Activated naive CD4-positive, alpha-beta T cell treated with anti-CD3 and anti-CD28 coated beads, Interleukin-2, amount 50 U/mL, for 72 hours (primary cell): ENCODE measurements around the gene KCNQ4. TPM values are rescaled to one million over a fixed set of nuclear protein-coding genes. Genes with fewer than 3 reads are reported as not detected.
A peak's percentile ranks its signal among the peaks of the same experiment; 100 is the strongest.

Experiments
- ATAC-seq, 2 donors: fragments of 150-1000 bp; cut with Tn5 transposase; 2 replicates each; pipeline ENCODE4 v1.10.0; 2021; ENCODE audit warnings: mild to moderate bottlenecking in 2 of 2, moderate library complexity in 2 of 2
- DNase-seq, 2 donors: peaks; one replicate each; pipeline ENCODE4 v3.0.0; 2021 to 2022; ENCODE audit warnings: low spot score in 2 of 2
- H3K27ac Mint-ChIP-seq, 2 donors: one replicate each; pipeline ENCODE4 v1.8.0; 2022; ENCODE audit warnings: mild to moderate bottlenecking in 2 of 2, mixed read lengths in 2 of 2
- H3K36me3 Mint-ChIP-seq, 2 donors: one replicate each; pipeline ENCODE4 v1.8.0; 2022; ENCODE audit warnings: mixed read lengths in 2 of 2
- H3K9me3 Mint-ChIP-seq, 2 donors: one replicate each; pipeline ENCODE4 v1.8.0; 2022; ENCODE audit warnings: mixed read lengths in 2 of 2
- total RNA-seq, 2 donors: library from RNA; stranded (reverse); gene quantifications; one replicate each; pipeline ENCODE4 v1.2.3, GENCODE V29; 2022

The KCNQ4 gene
- total RNA-seq, 2 donors from 2014 or later = 0.73 to 1.5 TPM

DNA sequence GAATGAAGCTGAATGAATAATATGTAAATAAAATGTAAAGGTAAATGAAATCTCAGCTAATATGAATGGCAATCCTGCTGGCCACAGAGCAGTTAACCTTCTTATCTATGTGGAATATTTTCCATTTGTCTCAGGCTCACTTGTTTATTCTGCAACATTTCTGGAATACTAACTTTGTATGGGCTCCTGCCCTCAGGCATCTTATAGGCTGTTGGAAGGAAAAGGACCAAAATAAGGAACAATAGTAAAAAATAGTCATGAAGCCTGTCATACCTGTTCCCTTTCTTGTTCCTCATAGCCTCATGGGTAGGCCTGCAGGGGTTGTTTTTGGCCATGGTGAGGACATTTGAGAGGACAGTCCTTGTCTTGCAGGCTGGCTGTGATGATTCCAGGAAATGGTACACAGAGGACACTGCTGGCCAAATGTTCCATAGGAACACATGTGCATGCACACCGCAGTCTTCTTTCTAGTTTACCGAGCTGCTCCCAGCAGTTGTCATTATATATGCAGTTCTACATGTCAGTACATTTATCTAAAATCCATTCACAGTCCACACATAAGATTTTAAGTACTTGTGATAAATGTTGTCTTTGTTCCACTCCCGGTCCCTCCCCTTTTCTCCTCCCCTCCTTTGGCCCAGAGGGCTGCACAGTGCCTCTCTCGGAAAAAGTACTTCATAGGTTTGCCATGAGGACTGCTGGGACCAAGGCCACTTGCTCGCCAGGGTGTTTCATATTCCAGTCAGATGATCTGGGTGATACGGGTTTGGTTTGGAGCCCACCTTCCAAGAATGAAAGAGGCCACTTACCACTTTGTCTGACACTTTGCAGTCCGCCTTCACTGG lies 15.2 kb upstream of the KCNQ4 start:
- Mint-ChIP-seq H3K9me3 (no peaks in the 10 kb centered on the region), H3K27ac (peak overlapping the region; percentile 48 to 50), H3K36me3 (peaks cover 14 to 20% of the 10 kb centered on the region in 2 donors)
- DNase-seq (no peak), ATAC-seq (no peak)

DNA sequence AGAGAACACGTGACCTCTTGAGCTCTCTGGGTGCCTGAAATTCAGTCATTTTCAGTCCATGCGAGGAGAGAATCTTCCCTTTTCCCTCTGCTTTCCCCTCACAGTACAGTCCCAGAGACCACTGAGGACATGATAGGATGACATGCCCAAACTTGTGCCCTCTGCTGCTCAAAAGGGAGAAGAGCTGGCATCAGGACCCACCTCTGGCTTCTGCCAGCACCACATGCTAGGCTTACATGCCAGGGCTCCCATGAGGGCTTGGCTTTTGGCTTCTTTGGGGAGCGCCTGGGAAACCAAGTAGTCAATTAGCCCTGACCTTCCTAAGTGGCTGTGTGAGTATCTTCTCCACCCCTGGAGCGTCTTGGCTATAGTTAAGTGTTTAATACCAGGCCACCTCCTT lies 13.8 kb upstream of the KCNQ4 start:
- H3K27ac Mint-ChIP-seq = peak overlapping the region; percentile 44 to 83
- peaks cover 13 to 14% of the 10 kb centered on the region in 2 donors for H3K36me3 Mint-ChIP-seq
- no peak for DNase-seq
- no peaks in the 10 kb centered on the region for H3K9me3 Mint-ChIP-seq
- no peak for ATAC-seq

DNA sequence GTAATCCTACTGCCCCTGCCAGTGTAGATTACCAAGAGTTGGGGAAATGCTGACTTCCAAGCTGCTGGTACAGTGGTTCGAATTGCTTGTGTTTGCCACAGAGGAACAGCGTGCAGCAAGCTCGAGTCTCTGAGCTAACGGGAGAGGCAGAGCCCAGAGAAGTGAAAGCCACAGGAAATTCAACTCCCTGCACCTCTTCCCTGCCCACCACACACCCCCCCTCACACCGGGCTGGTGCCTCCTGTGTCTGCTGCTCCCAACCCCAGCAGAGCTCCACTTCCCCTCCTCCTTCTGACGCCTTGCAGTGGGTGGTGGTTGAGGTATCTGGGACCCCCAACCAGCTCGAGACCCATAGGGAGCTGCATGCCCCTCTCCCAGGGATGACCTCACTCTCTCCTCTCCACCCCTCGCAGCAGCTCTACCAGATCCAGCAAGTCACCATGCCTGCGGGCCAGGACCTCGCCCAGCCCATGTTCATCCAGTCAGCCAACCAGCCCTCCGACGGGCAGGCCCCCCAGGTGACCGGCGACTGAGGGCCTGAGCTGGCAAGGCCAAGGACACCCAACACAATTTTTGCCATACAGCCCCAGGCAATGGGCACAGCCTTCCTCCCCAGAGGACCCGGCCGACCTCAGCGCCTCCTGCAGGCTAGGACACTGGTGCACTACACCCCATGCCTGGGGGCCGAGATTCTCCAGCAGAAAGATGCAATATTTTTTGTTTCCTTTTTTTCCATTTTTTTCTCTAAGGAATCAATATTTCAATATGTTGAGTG lies 13.1 kb upstream of the KCNQ4 start:
- H3K36me3 Mint-ChIP-seq = peaks cover 9 to 14% of the 10 kb centered on the region in 2 donors
- DNase-seq = no peak
- no peaks in the 10 kb centered on the region for H3K9me3 Mint-ChIP-seq
- H3K27ac Mint-ChIP-seq = peak overlapping the region; percentile 72 to 83
- no peak for ATAC-seq

DNA sequence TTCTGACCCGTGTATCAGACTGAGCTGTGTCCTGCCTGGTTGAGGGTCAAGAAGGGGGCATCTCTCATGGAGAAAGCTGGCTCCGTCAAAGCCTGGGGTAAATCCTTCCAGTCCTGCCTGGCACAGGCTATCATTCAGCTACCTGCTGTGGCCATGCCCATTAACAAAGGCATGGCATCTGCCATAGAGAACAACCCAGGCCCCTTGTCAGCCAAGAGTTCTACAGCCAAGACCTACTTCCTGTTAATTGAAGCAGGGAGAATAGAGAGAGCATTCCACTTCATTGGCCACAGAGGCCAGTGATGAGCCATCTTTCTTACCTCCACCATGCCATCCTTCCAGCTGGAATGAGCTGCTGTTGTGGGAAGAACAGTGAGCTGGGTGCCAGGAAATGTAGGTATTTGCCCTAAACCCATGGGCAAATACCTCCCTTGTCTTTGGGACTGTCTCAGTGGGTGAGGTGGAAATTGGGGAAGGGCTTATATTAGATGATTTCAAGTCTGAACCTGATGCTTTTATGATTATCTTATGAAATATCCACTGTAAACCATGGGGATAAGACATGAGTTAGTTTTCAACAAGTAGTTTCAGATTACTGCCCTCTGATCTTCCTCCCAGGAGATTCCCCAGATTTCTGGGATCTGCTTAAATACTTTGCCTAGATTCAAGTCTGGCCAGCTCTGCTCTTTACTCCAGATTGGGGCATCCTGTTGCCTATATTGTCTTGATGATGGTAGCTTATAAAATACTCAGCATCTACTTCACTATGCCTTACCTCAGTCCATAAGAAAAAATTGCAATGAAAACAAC lies 11.2 kb upstream of the KCNQ4 start:
- peaks cover 7 to 20% of the 10 kb centered on the region in 2 donors for H3K36me3 Mint-ChIP-seq
- H3K27ac Mint-ChIP-seq = peak overlapping the region; percentile 22 to 83
- no peak for DNase-seq
- H3K9me3 Mint-ChIP-seq = peaks cover 0 to 9% of the 10 kb centered on the region in 2 donors
- no peak for ATAC-seq

DNA sequence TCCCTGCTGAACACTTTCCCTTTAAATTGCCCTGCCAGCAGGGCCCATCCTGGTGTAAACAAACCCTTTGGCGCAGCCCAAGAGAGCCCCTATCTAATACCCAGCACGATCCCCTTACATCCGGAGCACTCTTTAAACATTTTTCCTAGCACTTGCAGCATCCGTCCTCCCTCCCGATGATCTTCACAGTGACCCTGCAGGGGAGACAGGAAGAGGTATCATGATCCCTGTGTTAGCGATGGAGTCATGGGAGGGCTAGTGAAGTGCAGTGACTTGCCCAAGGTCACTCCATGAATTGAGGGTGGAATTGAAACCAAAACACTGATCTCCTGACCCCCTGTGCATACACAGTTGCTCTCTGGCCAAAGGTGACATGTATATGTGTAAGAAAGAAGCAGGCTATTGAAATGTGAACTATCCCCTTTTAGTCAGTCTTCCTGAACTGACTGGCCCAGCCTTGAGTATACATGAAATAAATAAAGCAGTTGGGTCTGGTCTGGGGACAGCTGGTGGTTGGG lies 9.8 kb upstream of the KCNQ4 start:
- DNase-seq = no peak
- H3K27ac Mint-ChIP-seq = no peak overlapping the region
- peaks cover 0 to 11% of the 10 kb centered on the region in 2 donors for H3K9me3 Mint-ChIP-seq
- peak; percentile 41 to 48 for ATAC-seq
- peaks cover 7 to 18% of the 10 kb centered on the region in 2 donors for H3K36me3 Mint-ChIP-seq

DNA sequence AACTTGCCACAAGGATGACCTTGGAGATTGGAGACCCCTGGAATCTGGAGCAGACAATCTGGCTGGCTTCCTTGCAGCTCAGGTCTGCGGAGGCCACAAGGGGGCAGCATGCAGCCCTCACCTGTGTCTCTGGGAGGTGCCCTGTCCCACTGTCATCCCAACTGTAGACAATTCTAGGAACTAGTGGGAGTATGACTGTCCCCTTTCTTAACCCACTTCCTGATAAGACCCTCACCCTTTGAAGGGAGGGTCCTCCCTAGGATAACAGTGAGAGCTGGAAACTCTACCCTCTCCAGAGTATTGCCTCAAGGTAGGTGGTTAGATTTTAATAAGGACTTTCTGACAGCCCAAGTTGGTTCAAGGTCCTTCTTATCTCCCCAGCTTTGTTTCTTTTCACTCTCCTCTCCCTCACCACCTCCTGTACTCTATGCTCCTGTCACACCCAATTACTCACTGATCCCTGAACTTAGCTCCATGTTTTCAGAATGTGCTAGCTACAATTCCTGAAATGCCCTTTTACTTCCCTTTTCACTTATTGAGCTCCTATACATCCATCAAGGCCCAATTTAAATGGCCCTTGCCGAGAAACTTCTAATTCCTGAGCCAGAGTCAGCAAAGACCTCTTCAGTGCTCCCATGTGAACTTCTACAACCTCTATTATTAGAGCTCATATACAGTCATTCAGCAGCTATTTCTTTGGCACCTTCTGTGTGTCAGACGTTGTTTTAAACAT lies 9.2 kb upstream of the KCNQ4 start:
- peak; percentile 77 to 80 for ATAC-seq

DNA sequence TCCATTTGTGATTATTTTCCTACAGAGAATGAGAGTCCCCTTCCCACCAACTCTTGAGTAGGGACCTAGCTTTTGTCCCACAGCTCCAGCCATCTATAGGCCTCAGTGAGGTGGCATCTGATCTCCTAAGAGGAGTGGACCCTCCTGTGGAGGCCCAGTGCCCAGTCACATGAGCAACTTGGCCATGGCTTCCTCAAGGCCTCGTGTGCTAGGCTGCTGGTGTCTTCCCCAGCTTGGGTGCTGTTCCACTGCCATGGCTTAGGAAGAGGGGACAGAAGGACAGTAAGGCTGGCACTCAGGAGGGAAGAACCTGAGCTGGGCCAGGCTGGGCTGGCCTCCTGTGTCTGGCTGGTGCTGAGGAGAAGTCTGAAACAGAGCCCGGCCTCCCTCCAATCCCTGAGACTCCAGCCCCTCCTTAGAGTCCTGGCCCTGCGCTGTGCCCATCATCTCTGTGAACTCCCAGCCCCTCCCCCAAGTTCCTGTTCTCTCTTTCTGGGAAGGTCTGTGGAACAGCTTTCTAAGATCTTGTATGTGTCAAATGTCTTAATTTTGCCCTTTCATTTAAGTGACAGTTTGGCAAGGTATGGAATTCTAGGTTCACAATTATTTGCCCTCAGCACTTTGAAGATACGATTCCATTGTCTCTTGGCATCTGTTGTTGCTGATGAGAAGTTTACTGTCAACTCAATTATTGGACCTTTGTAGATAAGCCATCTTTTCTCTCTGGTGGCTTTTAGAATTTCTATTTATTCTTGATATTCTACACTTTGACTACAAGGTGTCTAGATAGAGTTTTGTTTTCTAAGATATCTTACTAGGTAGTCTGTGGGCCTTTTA lies 7.1 kb upstream of the KCNQ4 start:
- peak overlapping the region in 1 of 2 donors; percentile 58 for H3K27ac Mint-ChIP-seq
- H3K9me3 Mint-ChIP-seq = peaks cover 0 to 11% of the 10 kb centered on the region in 2 donors
- DNase-seq = no peak
- no peak for ATAC-seq
- H3K36me3 Mint-ChIP-seq = peaks cover 7 to 17% of the 10 kb centered on the region in 2 donors

More for the DNA sequence above, 9.2 kb upstream of the KCNQ4 start:
- Mint-ChIP-seq H3K27ac (peak overlapping the region in 1 of 2 donors; percentile 53), H3K36me3 (peaks cover 7 to 17% of the 10 kb centered on the region in 2 donors), H3K9me3 (peaks cover 0 to 11% of the 10 kb centered on the region in 2 donors)
- DNase-seq = peak in 1 of 2 donors; percentile 66

DNA sequence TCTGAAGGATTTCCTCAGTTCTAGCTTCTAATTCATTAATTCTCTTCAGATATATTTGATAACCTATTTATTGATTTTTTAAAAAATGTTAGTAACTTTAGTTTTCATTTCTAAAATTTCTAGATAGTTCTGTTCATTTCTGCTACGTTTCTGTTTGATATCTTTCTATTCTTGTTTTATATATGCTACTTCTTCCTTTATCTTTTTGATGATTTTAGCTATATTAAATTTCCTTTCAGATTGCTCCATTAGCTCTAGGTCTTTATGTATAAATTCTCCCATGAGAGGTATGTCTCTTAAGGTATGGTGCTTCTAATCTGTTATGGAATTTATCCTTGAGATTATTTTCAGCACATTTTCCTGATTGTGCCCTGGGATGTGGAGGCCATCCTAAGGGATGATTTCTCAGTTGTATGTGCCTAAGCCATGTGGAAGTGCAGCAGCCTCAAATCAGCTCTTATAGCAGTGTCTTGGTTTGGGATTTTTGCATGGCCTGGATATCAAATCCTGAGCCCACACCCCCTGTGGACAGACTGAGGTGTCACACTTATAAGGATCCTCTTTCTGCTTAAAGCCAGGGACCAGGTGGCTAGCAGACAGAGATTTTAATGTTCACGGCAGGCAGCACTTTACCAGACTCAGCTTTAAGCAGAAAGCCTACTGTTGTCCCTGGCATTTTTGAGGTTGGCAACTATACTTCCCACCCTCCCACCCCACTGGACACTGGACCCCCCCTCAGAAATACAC lies 6.2 kb upstream of the KCNQ4 start:
- Mint-ChIP-seq H3K9me3 (peaks cover 0 to 11% of the 10 kb centered on the region in 2 donors), H3K27ac (no peak overlapping the region), H3K36me3 (peaks cover 7 to 17% of the 10 kb centered on the region in 2 donors)
- DNase-seq = no peak
- no peak for ATAC-seq

DNA sequence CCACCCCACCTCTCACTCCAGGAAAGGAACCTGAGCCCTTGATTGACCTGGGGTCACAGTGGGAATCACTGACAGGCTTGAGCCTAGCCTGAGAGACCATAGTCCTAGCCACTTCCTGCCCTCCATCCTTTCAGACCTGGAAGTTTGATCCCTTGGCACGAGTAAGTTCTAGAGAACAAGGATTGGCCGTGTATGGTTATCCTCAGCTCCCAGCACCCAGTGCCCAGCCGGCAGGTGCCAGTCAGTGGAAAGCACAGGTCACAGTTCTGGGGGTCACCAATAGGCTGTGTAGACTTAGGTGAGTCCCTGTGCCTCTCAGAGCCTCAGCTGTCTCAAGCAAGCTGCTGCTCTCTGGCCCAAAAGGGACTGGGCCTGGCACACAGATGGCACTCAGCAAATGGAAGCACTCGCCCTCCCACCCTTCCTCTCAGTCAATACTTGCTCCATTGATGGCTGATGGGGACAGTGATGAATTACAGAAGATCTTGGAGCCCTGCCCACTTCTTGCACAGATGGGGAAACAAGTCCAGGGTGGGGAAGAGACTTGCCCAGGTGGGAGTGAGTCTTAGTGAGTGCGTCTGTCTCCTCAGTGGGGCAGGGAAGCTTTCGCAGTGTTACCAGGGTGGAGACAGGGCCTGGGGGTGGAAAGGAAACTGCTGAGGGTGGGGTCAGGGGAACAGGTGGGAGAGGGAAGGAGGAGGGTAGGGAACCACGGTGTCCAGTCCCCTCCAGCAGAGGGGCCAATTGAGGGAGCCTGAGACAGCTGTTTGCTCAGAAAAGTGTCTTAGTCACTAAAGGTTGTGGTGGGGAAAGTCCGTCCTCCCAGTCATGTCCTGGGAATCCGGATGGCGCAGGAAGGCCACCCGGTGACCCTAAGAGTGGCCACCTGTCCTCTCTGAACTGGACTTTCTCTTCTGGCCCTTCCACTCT lies 2.6 kb upstream of the KCNQ4 start:
- Mint-ChIP-seq H3K36me3 (peaks cover 12 to 16% of the 10 kb centered on the region in 2 donors), H3K9me3 (peaks cover 0 to 11% of the 10 kb centered on the region in 2 donors), H3K27ac (no peak overlapping the region)
- DNase-seq (no peak), ATAC-seq (no peak)

DNA sequence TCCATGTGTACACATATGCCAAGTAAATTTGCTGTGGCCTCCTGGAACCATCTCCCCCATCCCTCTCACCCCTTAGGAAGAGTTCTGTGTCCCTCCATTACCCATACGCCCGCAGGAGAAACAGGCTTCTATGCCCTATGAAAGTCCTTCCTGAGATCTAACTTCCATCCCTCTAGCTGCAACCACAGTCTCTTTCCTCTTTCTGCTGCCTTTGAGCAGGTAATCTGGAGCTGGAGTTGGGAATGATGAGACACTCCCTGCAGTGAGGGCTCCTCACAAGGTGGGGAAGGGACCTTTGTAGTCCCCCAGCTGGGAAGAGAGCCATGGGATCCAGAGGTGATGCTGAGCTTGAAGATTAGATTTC lies 2.0 kb upstream of the KCNQ4 start:
- no peak for ATAC-seq
- Mint-ChIP-seq H3K9me3 (peaks cover 0 to 9% of the 10 kb centered on the region in 2 donors), H3K27ac (no peak overlapping the region), H3K36me3 (peaks cover 8 to 10% of the 10 kb centered on the region in 2 donors)
- no peak for DNase-seq

DNA sequence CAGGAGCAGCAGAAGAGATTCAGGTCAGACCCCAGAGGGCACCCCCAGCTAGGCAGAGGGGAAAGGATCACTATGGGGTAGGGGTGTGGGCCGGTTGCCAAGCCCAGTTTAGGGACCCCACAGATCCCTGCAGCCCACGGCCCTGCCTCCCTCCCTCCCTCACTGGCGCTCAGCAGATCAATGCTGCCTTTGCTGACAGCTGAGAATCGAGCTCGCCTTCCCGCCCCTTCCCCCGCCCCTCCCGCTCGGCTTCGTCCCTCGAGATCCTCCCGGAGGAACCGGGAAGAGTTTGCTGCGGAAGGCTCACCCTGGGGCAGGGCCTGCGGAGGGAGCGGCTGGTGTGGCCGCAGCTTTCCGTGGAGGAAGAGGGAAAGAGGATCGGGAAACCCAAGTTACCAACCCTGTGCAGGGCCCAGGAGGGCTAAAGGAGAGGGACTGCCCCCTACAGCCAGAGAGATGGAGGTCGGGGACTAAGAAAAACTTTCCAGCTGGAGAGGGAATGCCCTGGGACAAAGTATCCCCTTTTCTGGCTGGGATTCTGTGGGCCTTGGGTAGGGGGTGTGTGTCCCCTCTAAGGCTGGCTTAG lies 1.1 kb upstream of the KCNQ4 start:
- Mint-ChIP-seq H3K27ac (no peak overlapping the region), H3K9me3 (peaks cover 0 to under 1% of the 10 kb centered on the region in 2 donors), H3K36me3 (peaks cover 1 to 4% of the 10 kb centered on the region in 2 donors)
- DNase-seq (no peak), ATAC-seq (no peak)

DNA sequence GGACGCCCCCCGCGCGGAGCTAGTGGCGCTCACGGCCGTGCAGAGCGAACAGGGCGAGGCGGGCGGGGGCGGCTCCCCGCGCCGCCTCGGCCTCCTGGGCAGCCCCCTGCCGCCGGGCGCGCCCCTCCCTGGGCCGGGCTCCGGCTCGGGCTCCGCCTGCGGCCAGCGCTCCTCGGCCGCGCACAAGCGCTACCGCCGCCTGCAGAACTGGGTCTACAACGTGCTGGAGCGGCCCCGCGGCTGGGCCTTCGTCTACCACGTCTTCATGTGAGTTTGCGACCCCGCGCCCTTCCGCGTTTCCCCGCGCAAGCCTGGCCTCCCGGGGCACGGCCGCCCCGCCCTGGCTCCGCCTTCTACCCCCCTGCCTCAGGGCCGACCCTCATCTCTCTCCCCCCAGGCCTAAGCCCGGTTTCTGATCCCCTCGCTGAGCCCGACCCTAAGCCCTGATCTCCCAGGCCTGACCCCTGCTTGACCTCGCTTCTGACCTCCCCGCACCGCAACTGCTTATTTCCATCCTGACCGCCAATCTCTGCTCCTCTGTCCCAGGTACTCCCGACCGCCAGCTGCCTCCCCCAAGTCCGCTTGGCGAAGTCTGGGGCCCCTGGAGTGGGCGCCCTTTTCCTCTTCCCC lies 669 bp downstream of the KCNQ4 start:
- H3K9me3 Mint-ChIP-seq = no peaks in the 10 kb centered on the region
- H3K36me3 Mint-ChIP-seq = peaks cover 0 to 4% of the 10 kb centered on the region in 2 donors
- H3K27ac Mint-ChIP-seq = no peak overlapping the region
- ATAC-seq (peak in 1 of 2 donors; percentile 25), DNase-seq (no peak)

DNA sequence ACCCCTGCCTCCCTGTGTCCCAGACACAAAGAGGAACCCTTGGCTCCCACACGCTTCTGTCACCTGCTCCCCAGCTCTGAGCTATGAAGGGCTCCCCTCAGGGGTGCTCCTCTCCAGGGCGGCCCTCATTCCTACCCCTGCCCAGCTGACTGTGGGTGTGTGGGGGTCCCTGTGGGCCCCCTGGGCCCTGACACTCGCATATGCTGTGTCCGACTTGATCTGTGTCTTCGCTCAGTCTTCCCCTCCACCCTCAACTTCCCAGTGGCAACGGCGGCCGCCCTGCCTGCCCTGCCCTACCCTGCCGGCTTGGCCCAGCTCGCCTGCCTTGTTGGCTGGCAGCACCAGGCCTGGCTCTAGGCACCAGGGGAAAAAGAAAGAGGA lies 1.2 kb downstream of the KCNQ4 start:
- DNase-seq = no peak
- Mint-ChIP-seq H3K9me3 (no peaks in the 10 kb centered on the region), H3K27ac (no peak overlapping the region), H3K36me3 (peaks cover 0 to 4% of the 10 kb centered on the region in 2 donors)
- no peak for ATAC-seq
